Ramos (cell line): ENCODE measurements around the gene MPZ.
"Not testable (repeated sequence)": the region's sequence is repeated elsewhere in the genome, so short reads cannot be mapped to it uniquely, and the experiment has no call there.

Source experiments
- in situ Hi-C: fragments of 300-500 bp; cut with MboI; formaldehyde crosslinking; loops from one replicate; pipeline ENCODE4 v1.14.3; 2022; ENCODE audit warnings: low sequenced_read_pairs; ENCODE audit not compliant: unreplicated experiment

Gene MPZ

DNA sequence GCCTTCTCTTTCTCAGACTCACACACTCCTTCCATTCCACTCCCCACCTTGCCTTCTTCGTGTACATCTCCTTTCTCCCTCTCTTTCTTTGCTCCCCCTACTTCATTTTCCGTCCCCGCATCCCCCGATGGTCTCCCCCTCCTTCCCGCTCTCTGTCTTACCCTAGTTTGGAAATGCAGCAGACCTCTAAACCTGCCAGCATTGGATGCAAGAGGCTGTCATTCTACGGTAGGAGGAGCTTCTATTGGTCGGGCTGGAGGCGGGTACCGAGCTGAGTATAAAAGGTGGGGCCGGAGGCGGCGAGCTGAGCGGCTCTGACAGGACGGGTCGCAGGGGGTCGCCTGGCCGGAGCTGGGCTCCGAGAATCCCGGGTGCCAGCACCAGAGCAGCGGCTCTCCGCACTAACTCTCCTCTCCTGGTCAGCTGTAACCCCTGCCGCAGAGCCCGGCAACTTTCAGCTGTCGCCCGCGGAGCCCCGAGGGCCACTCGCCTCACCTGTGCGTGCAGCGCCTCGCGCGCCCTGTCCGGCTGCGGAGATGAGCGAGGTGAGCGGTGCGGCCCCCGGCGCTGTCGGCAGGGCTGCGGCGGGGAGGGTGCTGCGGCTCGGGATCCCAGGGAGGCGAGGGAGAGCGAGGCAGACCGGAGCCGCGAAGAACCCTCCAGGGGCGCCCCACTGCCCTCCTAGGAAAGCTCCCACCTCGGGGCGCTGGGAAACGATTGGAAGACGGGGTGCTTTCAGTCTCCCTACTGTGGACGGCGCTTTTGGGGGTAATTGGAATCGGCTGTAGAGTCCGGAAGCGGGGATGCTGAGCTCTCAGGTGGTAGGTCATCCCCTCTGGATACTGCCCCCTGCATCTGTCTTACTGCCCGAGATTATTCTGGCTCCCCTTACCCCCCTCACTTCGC is 51.1 kb downstream of the MPZ start, which contains the start of gene PCP4L1:
Gene PCP4L1 (plus strand): TSS at position 307 of the 906 bp plus-strand sequence. CDS start 230 bp downstream, at position 537.
- in situ Hi-C loops: no loop called here

DNA sequence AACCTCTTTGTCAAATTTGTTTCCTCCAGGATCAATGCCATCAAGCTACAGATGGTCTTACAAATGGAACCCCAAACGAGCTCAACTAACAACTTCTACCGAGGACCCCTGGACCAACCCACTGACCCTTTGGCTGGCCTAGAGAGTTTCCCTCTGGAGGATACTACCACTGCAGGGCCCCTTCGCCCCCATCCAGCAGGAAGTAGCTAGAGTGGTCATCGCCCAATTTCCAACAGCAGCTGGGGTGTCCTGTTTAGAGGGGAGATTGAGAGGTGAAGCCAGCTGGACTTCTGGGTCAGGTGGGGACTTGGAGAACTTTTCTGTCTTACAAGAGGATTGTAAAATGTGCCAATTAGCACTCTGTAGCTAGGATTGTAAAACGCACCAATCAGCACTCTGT is 52.7 kb downstream of the MPZ start:
- in situ Hi-C loops: not testable (repeated sequence)

DNA sequence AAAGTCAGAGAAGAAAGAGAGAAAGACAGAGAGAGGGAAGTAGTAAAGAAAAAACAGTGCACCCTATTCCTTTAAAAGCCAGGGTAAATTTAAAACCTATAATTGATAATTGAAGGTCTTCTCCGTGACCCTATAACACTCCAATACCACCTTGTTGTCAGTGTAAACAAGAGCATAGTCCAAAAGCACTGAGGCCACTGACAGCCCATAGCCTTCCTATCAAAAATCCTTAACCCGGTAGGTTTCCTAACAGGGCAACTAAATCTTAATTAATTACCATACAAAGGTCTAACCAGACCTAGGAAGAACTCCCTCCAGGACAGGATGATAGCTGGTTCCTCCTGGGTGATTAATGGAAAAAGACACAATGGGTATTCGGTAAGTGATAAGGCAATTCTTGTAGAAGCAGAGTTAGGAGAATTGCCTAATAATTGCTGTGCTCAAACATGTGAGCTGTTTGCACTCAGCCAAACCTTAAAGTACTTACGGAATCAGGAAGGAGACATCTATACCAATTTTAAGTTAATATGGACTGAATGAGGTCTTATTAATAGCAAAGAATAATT is 53.7 kb downstream of the MPZ start:
- in situ Hi-C loops: not testable (repeated sequence)

DNA sequence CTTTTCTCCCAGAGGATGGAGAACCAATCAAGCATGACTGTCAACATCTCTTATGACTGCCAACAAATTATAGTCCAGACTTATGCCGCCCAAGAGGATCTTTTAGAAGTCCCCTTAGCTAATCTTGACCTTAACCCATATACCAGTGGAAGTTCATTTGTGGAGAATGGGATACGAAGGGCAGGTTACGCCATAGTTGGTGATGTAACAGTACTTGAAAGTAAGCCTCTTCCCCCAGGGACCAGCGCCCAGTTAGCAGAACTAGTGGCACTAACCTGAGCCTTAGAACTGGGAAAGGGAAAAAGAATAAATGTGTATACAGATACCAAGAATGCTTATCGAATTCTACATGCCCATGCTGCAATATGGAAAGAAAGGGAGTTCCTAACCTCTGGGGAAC is 54.5 kb downstream of the MPZ start:
- in situ Hi-C loops: not testable (repeated sequence)
